Right lobe of liver (tissue), 6 donors: Measurements from ENCODE around the gene VPS18. TPM values are rescaled to one million over a fixed set of nuclear protein-coding genes. Genes with fewer than 3 reads are reported as not detected.
"Not testable (repeated sequence)": the region's sequence is repeated elsewhere in the genome, so short reads cannot be mapped to it uniquely, and the experiment has no call there.

Source experiments
- ATAC-seq, 4 donors: fragments of 200-7000 bp; cut with Tn5 transposase; one replicate each; pipeline ENCODE4 v1.9.1; 2020; ENCODE audit warnings: mild to moderate bottlenecking in 4 of 4, moderate library complexity in 4 of 4
- DNase-seq, 3 donors: peaks; one replicate each; pipeline ENCODE4 v3.0.0-alpha.2; 2020
- H3K27ac ChIP-seq, 3 donors: fragments of 200-600 bp; one replicate each; pipeline ENCODE4 v1.8.0; 2022
- H3K27me3 ChIP-seq, 2 donors: fragments of 200-600 bp; one replicate each; pipeline ENCODE4 v1.8.0; 2022
- H3K36me3 ChIP-seq, 4 donors: fragments of 200-600 bp; sonication (generic) in 1 of 4; one replicate each; pipeline versions ENCODE4 v1.5.1 to v1.8.0; 2017 to 2022; ENCODE audit warnings: control low read depth in 1 of 4
- H3K4me1 ChIP-seq, 4 donors: fragments of 200-600 bp; sonication (generic) in 1 of 4; one replicate each; pipeline versions ENCODE4 v1.5.1 to v1.8.0; 2017 to 2022; ENCODE audit warnings: control low read depth in 1 of 4
- H3K4me3 ChIP-seq, 3 donors: fragments of 200-600 bp; one replicate each; pipeline ENCODE4 v1.8.0; 2022
- H3K9me3 ChIP-seq, 4 donors: fragments of 200-600 bp; sonication (generic) in 1 of 4; one replicate each; pipeline versions ENCODE4 v1.5.1 to v1.8.0; 2017 to 2022; ENCODE audit warnings: control low read depth in 1 of 4
- CTCF ChIP-seq, 4 donors: fragments of 200-600 bp in 3 of 4; fragments of 450-650 bp in 1 of 4; IDR thresholded peaks; one replicate each; pipeline versions ENCODE4 v1.5.1 to v1.8.0; 2016 to 2022; ENCODE audit warnings: antibody characterized with exemption in 4 of 4, mild to moderate bottlenecking in 2 of 4
- POLR2A ChIP-seq: fragments of 450-650 bp; IDR thresholded peaks from one replicate; pipeline ENCODE4 v1.6.1; 2017; ENCODE audit warnings: antibody characterized with exemption, mild to moderate bottlenecking
- WGBS: methylation state at CpG from one replicate; pipeline ENCODE4 v1.1.6; 2018; ENCODE audit warnings: low coverage, low lambda C conversion rate; ENCODE audit not compliant: insufficient coverage; ENCODE audit errors: missing lambda C conversion rate; 5-methylcytosine and 5-hydroxymethylcytosine counted together
- intact Hi-C, 2 donors: fragments of 100-400 bp; cut with DNase I; formaldehyde crosslinking; loops; one replicate each; pipeline versions ENCODE4 v1.11.2 to v1.14.1; 2022
- total RNA-seq, 6 experiments: library from RNA; depleted of rRNA in 2 of 6; stranded (reverse); fragments of >200 nt in 2 of 6; fragmentation: NEBNext Ultra II Directional in 3 of 6; extraction: Animal tissue kit (Norgen Biotek cat#: 25700) in 3 of 6; gene quantifications; one replicate each; pipeline versions ENCODE4 v1.1.0 to v1.2.4, GENCODE V29; 2016 to 2023
- donor health status: DM: no; HTN: yes; CAD: no.
- donor health status: DM: no; HTN: no; CAD: no.
- donor health status: DM: no; HTN: no; CAD: no.
- donor health status: DM: no; HTN: yes; CAD: no.
- donor health status: DM: no; HTN: yes; CAD: no.

Gene VPS18
- total RNA-seq, 6 experiments from 2014 or later = 8.4 to 24.7 (median 12.9) TPM

GRCh38 chr15:40857601-40858341 is 36.5 kb upstream of the VPS18 start:
- Histone ChIP-seq H3K27me3 (no peaks in the 10 kb centered on the region), H3K9me3 (no peaks in the 10 kb centered on the region), H3K27ac (no peak overlapping the region), H3K36me3 (no peaks in the 10 kb centered on the region), H3K4me1 (no peaks in the 10 kb centered on the region), H3K4me3 (no peak overlapping the region)
- ATAC-seq (peak; percentile 87 to 94 (median 91)), DNase-seq (peak; percentile 65 to 75 (median 73))
- TF ChIP-seq POLR2A (no peak), CTCF (IDR thresholded peaks at IDR 0.05) (peak; percentile 89 to 92 (median 91))
- 29% methylated on average over 8 of the region's 15 CpGs for WGBS
- intact Hi-C loops = loop anchor here in 1 of 2 donors (5.0 kb wide), 1 partner anchor 35 kb away; the partner anchor contains the start of gene VPS18

- DNase-seq = no peak
- no peak for ATAC-seq
- no peaks in the 10 kb centered on the region for H3K9me3 ChIP-seq
- no peaks in the 10 kb centered on the region for H3K27me3 ChIP-seq
- intact Hi-C loops = loop anchor here in 1 of 2 donors (5.0 kb wide), 1 partner anchor 34 kb away; the partner anchor contains the start of gene VPS18
- no peak overlapping the region for H3K4me3 ChIP-seq
- H3K36me3 ChIP-seq = no peaks in the 10 kb centered on the region
- no peak for TF ChIP-seq POLR2A
- no peak for TF ChIP-seq CTCF (IDR thresholded peaks at IDR 0.05)
- no peaks in the 10 kb centered on the region for H3K4me1 ChIP-seq
- WGBS = 44% methylated on average over 9 of the region's 10 CpGs
- H3K27ac ChIP-seq = no peak overlapping the region
Observed at GRCh38 chr15:40858706-40859105, 35.5 kb upstream of the VPS18 start.

GRCh38 chr15:40859206-40859851 is 34.9 kb upstream of the VPS18 start:
- peak; percentile 74 to 76 (median 75) for DNase-seq
- peak; percentile 73 to 78 (median 76) for ATAC-seq
- Histone ChIP-seq H3K27ac (no peak overlapping the region), H3K27me3 (no peaks in the 10 kb centered on the region), H3K9me3 (no peaks in the 10 kb centered on the region), H3K36me3 (no peaks in the 10 kb centered on the region), H3K4me1 (no peaks in the 10 kb centered on the region), H3K4me3 (no peak overlapping the region)
- intact Hi-C loops = loop anchor here in 1 of 2 donors (5.0 kb wide), 1 partner anchor 33 kb away; the partner anchor contains the start of gene VPS18
- 34% methylated on average over 10 of the region's 18 CpGs for WGBS
- TF ChIP-seq POLR2A (no peak), CTCF (IDR thresholded peaks at IDR 0.05) (peak; percentile 49 to 75 (median 69))

GRCh38 chr15:40861147-40861546 is 33.1 kb upstream of the VPS18 start:
- intact Hi-C loops = not testable (repeated sequence)
- WGBS = 66% methylated on average over 4 of the region's 4 CpGs

More at GRCh38 chr15:40861147-40861546, 33.1 kb upstream of the VPS18 start:
- not testable (repeated sequence) for H3K4me1 ChIP-seq, H3K27me3 ChIP-seq, H3K9me3 ChIP-seq, ATAC-seq, H3K27ac ChIP-seq, H3K4me3 ChIP-seq, H3K36me3 ChIP-seq, DNase-seq
